IPS-20b (cell line): ENCODE measurements around the gene TMEM150C.

Experiments used
- H3K27ac ChIP-seq: one replicate; pipeline ENCODE4 v1.5.1; 2013; ENCODE audit warnings: low read length
- H3K27me3 ChIP-seq: 2 replicates; pipeline ENCODE4 v1.6.1; 2013; ENCODE audit warnings: mild to moderate bottlenecking, low read length, inconsistent platforms; ENCODE audit not compliant: insufficient read depth
- H3K36me3 ChIP-seq: 2 replicates; pipeline ENCODE4 v1.6.1; 2013; ENCODE audit warnings: low read depth, mild to moderate bottlenecking, inconsistent platforms, low read length, moderate library complexity; ENCODE audit not compliant: insufficient read depth
- H3K4me1 ChIP-seq: 2 replicates; pipeline ENCODE4 v1.6.1; 2013; ENCODE audit warnings: mild to moderate bottlenecking, control low read depth, inconsistent platforms, low read length, moderate library complexity; ENCODE audit not compliant: insufficient read depth
- H3K4me3 ChIP-seq: 2 replicates; pipeline ENCODE4 v1.5.1; 2013; ENCODE audit warnings: mild to moderate bottlenecking, low read length, inconsistent platforms
- H3K9ac ChIP-seq: 2 replicates; pipeline ENCODE4 v1.6.1; 2013; ENCODE audit warnings: low read depth, mild to moderate bottlenecking, inconsistent platforms, low read length, moderate library complexity
- H3K9me3 ChIP-seq: 2 replicates; pipeline ENCODE4 v1.6.1; 2013; ENCODE audit warnings: mild to moderate bottlenecking, low read depth, low read length, inconsistent platforms; ENCODE audit not compliant: insufficient read depth

Gene TMEM150C

DNA sequence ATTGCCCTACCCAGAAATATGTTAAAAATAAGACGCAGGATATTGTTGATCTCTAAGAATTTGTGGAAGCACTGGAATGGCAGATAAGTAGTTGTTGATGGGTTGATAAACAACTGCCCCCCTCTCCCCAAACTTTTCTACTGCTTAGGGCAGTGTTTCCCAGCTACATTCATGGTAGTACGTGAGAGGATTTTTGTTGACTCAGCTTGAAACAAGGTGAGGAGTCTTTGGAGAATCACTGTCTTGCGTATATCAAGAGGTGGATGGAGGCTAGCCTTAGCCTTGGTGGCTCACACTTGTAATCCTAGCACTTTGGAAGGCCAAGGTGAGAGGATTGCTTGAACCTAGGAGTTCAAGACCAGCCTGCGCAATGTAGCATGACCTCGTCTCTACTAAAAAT is 125.7 kb downstream of the TMEM150C start:
- H3K36me3 ChIP-seq, result peaks cover 32% of the 10 kb centered on the region
- H3K9me3 ChIP-seq, result no peaks in the 10 kb centered on the region
- H3K4me3 ChIP-seq, result no peak overlapping the region
- H3K27me3 ChIP-seq, result no peaks in the 10 kb centered on the region
- H3K4me1 ChIP-seq, result peaks cover 22% of the 10 kb centered on the region
- H3K9ac ChIP-seq, result no peak overlapping the region
- no peak overlapping the region for H3K27ac ChIP-seq

DNA sequence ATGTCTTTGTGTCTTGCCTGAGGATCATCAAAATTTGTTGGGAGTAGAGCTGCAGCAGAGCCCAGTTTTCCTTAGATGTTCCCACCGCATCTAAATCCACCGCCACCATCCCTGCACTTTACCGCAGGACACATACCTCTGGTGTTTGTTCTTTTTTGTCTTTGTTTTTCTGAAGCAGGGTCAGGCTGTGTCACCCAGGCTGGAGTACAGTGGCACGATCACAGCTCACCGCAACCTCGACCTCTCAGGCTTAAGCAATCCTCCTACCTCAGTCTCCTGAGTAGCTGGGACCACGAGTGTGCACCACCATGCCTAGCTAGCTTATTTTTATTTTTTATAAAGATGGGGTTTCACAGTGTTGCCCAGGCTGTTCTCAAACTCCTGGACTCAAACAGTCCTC is 126.8 kb downstream of the TMEM150C start:
- Histone ChIP-seq H3K27me3 (no peaks in the 10 kb centered on the region), H3K9me3 (no peaks in the 10 kb centered on the region), H3K9ac (no peak overlapping the region), H3K36me3 (peaks cover 32% of the 10 kb centered on the region), H3K4me1 (peaks cover 22% of the 10 kb centered on the region), H3K4me3 (no peak overlapping the region), H3K27ac (no peak overlapping the region)

DNA sequence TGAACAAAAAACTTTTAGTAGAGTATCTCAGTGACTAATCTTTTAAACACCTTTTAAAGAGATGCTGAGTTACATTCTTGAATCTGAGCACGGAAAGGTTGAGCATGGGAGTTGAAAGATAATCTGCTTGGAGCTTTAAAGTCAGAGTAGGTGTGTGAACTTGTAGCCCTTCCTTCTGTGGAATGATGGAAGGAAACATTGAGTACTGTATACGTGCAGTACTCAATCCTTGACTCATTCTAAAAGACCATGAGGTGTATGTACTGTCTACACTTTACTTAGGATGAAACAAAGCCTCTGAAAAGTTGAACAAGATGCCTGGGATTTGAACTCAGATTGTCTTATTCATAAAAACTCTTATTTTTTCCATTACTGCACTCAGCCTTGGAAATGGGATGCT is 128.0 kb downstream of the TMEM150C start:
- Histone ChIP-seq H3K4me3 (peak overlapping the region; percentile 27), H3K27ac (no peak overlapping the region), H3K4me1 (peaks cover 22% of the 10 kb centered on the region), H3K27me3 (no peaks in the 10 kb centered on the region), H3K9ac (no peak overlapping the region; the same call in 1 of the 2 replicates), H3K9me3 (no peaks in the 10 kb centered on the region), H3K36me3 (peaks cover 28% of the 10 kb centered on the region)
